DND-41 (cell line): ENCODE measurements around the gene MCC.

Source experiments
- ATAC-seq: fragments of 200-7000 bp; cut with Tn5 transposase; 3 replicates; pipeline ENCODE4 v1.9.1; 2021; ENCODE audit warnings: low read depth; ENCODE audit not compliant: insufficient read depth
- DNase-seq: peaks from one replicate; pipeline ENCODE4 v3.0.0-alpha.2; 2020
- H2AFZ ChIP-seq: 2 replicates; pipeline ENCODE4 v1.6.0; 2012; ENCODE audit warnings: low read depth, low read length
- H3K27ac ChIP-seq: 2 replicates; pipeline ENCODE4 v1.5.1; 2012; ENCODE audit warnings: low read length, inconsistent platforms
- H3K27me3 ChIP-seq: fragments of 200-600 bp; sonication (generic); 2 replicates; pipeline ENCODE4 v1.6.0; 2012; ENCODE audit warnings: low read length, mild to moderate bottlenecking, inconsistent platforms; ENCODE audit not compliant: insufficient read depth, poor library complexity
- H3K36me3 ChIP-seq: 2 replicates; pipeline ENCODE4 v1.5.1; 2012; ENCODE audit warnings: low read length, inconsistent platforms; ENCODE audit not compliant: insufficient read depth
- H3K4me1 ChIP-seq: 2 replicates; pipeline ENCODE4 v1.5.1; 2012; ENCODE audit warnings: mild to moderate bottlenecking, low read length; ENCODE audit not compliant: insufficient read depth
- H3K4me2 ChIP-seq: 2 replicates; pipeline ENCODE4 v1.6.0; 2012; ENCODE audit warnings: mild to moderate bottlenecking, moderate library complexity, low read length, inconsistent platforms; ENCODE audit not compliant: insufficient read depth
- H3K4me3 ChIP-seq, 2 experiments: fragments of 200-600 bp in 1 of 2; shearing (Covaris generic) in 1 of 2; 2 replicates each; pipeline ENCODE4 v1.5.1; 2012 to 2016; ENCODE audit warnings: inconsistent platforms in 2 of 2, low read length in 2 of 2, mild to moderate bottlenecking in 2 of 2, low read depth in 1 of 2, moderate library complexity in 1 of 2
- H3K79me2 ChIP-seq: 2 replicates; pipeline ENCODE4 v1.6.0; 2012; ENCODE audit warnings: low read length, inconsistent platforms; ENCODE audit not compliant: insufficient read depth
- H3K9ac ChIP-seq: 2 replicates; pipeline ENCODE4 v1.6.0; 2012; ENCODE audit warnings: low read depth, mild to moderate bottlenecking, inconsistent platforms, low read length, moderate library complexity
- H3K9me3 ChIP-seq: 2 replicates; pipeline ENCODE4 v1.5.1; 2012; ENCODE audit warnings: low read length, moderate library complexity, mild to moderate bottlenecking, inconsistent platforms; ENCODE audit not compliant: insufficient read depth, severe bottlenecking
- H4K20me1 ChIP-seq: 2 replicates; pipeline ENCODE4 v1.6.0; 2012; ENCODE audit warnings: low read length; ENCODE audit not compliant: insufficient read depth
- CTCF ChIP-seq: IDR thresholded peaks from 2 replicates; pipeline ENCODE4 v1.5.1; 2012; ENCODE audit warnings: borderline replicate concordance, low read length, moderate library complexity, mild to moderate bottlenecking; ENCODE audit not compliant: poor library complexity, severe bottlenecking; ENCODE audit errors: extremely low read depth
- EZH2 ChIP-seq: IDR thresholded peaks from 3 replicates; pipeline ENCODE4 v1.6.1; 2012; ENCODE audit warnings: borderline replicate concordance, low read depth, mild to moderate bottlenecking, moderate library complexity, low read length, inconsistent platforms; ENCODE audit not compliant: severe bottlenecking

The MCC gene

GRCh38 chr5:113520429-113520828 lies 32.2 kb upstream of the MCC start:
- H4K20me1 ChIP-seq: peaks cover 6% of the 10 kb centered on the region; the same call in 1 of the 2 replicates
- no peak for DNase-seq
- ATAC-seq: no peak
- no peak overlapping the region for H2AFZ ChIP-seq
- H3K4me1 ChIP-seq: peaks cover 49% of the 10 kb centered on the region
- no peak overlapping the region for H3K27ac ChIP-seq
- no peaks in the 10 kb centered on the region for H3K27me3 ChIP-seq
- no peak overlapping the region for H3K4me3 ChIP-seq
- H3K36me3 ChIP-seq: peaks cover 53% of the 10 kb centered on the region
- no peak for TF ChIP-seq CTCF
- TF ChIP-seq EZH2: no peak
- H3K79me2 ChIP-seq: peaks cover 93% of the 10 kb centered on the region
- H3K9ac ChIP-seq: no peak overlapping the region
- no peaks in the 10 kb centered on the region for H3K9me3 ChIP-seq
- no peak overlapping the region for H3K4me2 ChIP-seq

- ATAC-seq: no peak
- Histone ChIP-seq H3K79me2 (peaks cover 92% of the 10 kb centered on the region), H3K9me3 (no peaks in the 10 kb centered on the region), H3K27me3 (no peaks in the 10 kb centered on the region), H2AFZ (no peak overlapping the region), H3K9ac (no peak overlapping the region), H3K36me3 (peaks cover 50% of the 10 kb centered on the region), H4K20me1 (peaks cover 6% of the 10 kb centered on the region; the same call in 1 of the 2 replicates), H3K4me1 (peaks cover 50% of the 10 kb centered on the region), H3K27ac (no peak overlapping the region), H3K4me2 (no peak overlapping the region), H3K4me3 (no peak overlapping the region)
- no peak for TF ChIP-seq EZH2
- TF ChIP-seq CTCF: no peak
- DNase-seq: no peak
Measured at GRCh38 chr5:113519412-113519811, 31.2 kb upstream of the MCC start.

GRCh38 chr5:113518884-113519283 lies 30.6 kb upstream of the MCC start:
- H3K9me3 ChIP-seq: no peaks in the 10 kb centered on the region
- peaks cover 47% of the 10 kb centered on the region for H3K4me1 ChIP-seq
- no peak overlapping the region for H3K9ac ChIP-seq
- H2AFZ ChIP-seq: no peak overlapping the region
- peaks cover 50% of the 10 kb centered on the region for H3K36me3 ChIP-seq
- H3K79me2 ChIP-seq: peaks cover 94% of the 10 kb centered on the region
- ATAC-seq (no peak), DNase-seq (no peak)
- no peak overlapping the region for H3K4me3 ChIP-seq
- no peaks in the 10 kb centered on the region for H3K27me3 ChIP-seq
- no peak overlapping the region for H3K27ac ChIP-seq
- H4K20me1 ChIP-seq: peaks cover 9% of the 10 kb centered on the region; the same call in 1 of the 2 replicates
- TF ChIP-seq EZH2 (no peak), CTCF (no peak)
- no peak overlapping the region for H3K4me2 ChIP-seq

- Histone ChIP-seq H3K9me3 (no peaks in the 10 kb centered on the region), H3K4me2 (peak overlapping the region; percentile 96), H2AFZ (peak overlapping the region; percentile 84), H3K4me3 (peak overlapping the region; percentile 55 to 79), H3K79me2 (peaks cover 61% of the 10 kb centered on the region), H3K27ac (peak overlapping the region; percentile 79), H3K4me1 (peaks cover 42% of the 10 kb centered on the region), H3K27me3 (no peaks in the 10 kb centered on the region), H4K20me1 (peaks cover 3% of the 10 kb centered on the region; the same call in 1 of the 2 replicates), H3K9ac (peak overlapping the region; percentile 83), H3K36me3 (peaks cover 32% of the 10 kb centered on the region)
- ATAC-seq (no peak), DNase-seq (no peak)
- no peak for TF ChIP-seq EZH2
- TF ChIP-seq CTCF: no peak
Measured at GRCh38 chr5:113514289-113514635, 26.0 kb upstream of the MCC start.
